K562 (cell line): ENCODE results near the gene SLC7A4. TPM values are rescaled to one million over a fixed set of nuclear protein-coding genes. Genes with fewer than 3 reads are reported as not detected.

ENCODE experiments used
- FOXJ3 ChIP-seq: sonication (generic); formaldehyde crosslinking; IDR thresholded peaks from 2 replicates; pipeline ENCODE4 v1.4.0; 2020; ENCODE audit warnings: mild to moderate bottlenecking, missing genetic modification reagents
- NEUROD1 ChIP-seq: fragments of 150-350 bp; IDR thresholded peaks from 2 replicates; pipeline ENCODE4 v1.6.1; 2014; ENCODE audit warnings: borderline replicate concordance, low read length, low read depth; ENCODE audit not compliant: partially characterized antibody
- PYGO2 ChIP-seq: fragments of 450-650 bp; IDR thresholded peaks from 2 replicates; pipeline ENCODE4 v1.6.1; 2016; ENCODE audit warnings: mild to moderate bottlenecking, missing genetic modification characterization, moderate library complexity, missing compliant biosample characterization
- ZFP36 ChIP-seq: fragments of 150-350 bp; IDR thresholded peaks from 2 replicates; pipeline ENCODE4 v1.6.1; 2018; ENCODE audit warnings: low read length, low read depth; ENCODE audit not compliant: partially characterized antibody
- ZNF134 ChIP-seq: fragments of 250-450 bp; sonication (Bioruptor Pico); conservative IDR thresholded peaks from 2 replicates; pipeline ENCODE4 v1.4.0; 2020
- ZNF253 ChIP-seq: fragments of 250-450 bp; sonication (Bioruptor Pico); conservative IDR thresholded peaks from 2 replicates; pipeline ENCODE4 v1.6.1; 2021; ENCODE audit warnings: mild to moderate bottlenecking
- ZNF696 ChIP-seq: fragments of 250-450 bp; sonication (Bioruptor Pico); conservative IDR thresholded peaks from 2 replicates; pipeline ENCODE4 v1.4.0; 2020; ENCODE audit warnings: mild to moderate bottlenecking, moderate library complexity
- polyA plus RNA-seq, 8 experiments: library from polyadenylated mRNA; depleted of rRNA in 4 of 8; stranded (reverse) in 5 of 8; unstranded in 3 of 8; fragments of >200 nt; fragmentation: Nextera tagmentation in 2 of 8; fragmentation: Illumina TruSeq in 1 of 8; extraction: Ambion mirVana in 2 of 8; extraction: Trizol in 1 of 8; gene quantifications; 2 replicates each; pipeline versions ENCODE4 v1.2.1 to v1.2.3, GENCODE V29; 2011 to 2014; ENCODE audit warnings: inconsistent platforms in 1 of 8, missing spikeins in 1 of 8
- total RNA-seq, 7 experiments: library from RNA; depleted of rRNA in 6 of 7; stranded (reverse); fragments of >200 nt in 6 of 7; fragmentation: Illumina TruSeq in 2 of 7; extraction: Trizol in 2 of 7; gene quantifications; 2 replicates each; pipeline versions ENCODE4 v1.2.1 to v1.2.3, GENCODE V29; 2011 to 2021; ENCODE audit warnings: low replicate concordance in 1 of 7
- TF ChIP-seq, protein P1 (sequence below): fragments of 450-650 bp; formaldehyde crosslinking; IDR thresholded peaks from 2 replicates; pipeline ENCODE4 v1.4.0; 2022; ENCODE audit warnings: missing genetic modification characterization
- TF ChIP-seq, protein P2 (sequence below): fragments of 250-450 bp; sonication (Bioruptor Pico); IDR thresholded peaks from 2 replicates; pipeline ENCODE4 v1.4.0; 2020; ENCODE audit warnings: mild to moderate bottlenecking, moderate library complexity, borderline replicate concordance
- TF ChIP-seq, protein P3 (sequence below), 2 experiments: fragments of 450-650 bp; formaldehyde crosslinking in 1 of 2; IDR thresholded peaks; 2 replicates each; pipeline versions ENCODE4 v1.4.0 to v1.6.1; 2014 to 2020; ENCODE audit warnings: mild to moderate bottlenecking in 2 of 2, borderline replicate concordance in 1 of 2, low read depth in 1 of 2
- TF ChIP-seq, protein P4 (sequence below), 2 experiments: fragments of 450-650 bp in 1 of 2; sonication (generic) in 1 of 2; formaldehyde crosslinking in 1 of 2; IDR thresholded peaks in 1 of 2; conservative IDR thresholded peaks in 1 of 2; 2 replicates each; pipeline versions ENCODE4 v1.6.1 to v1.8.1; 2016 to 2023; ENCODE audit warnings: mild to moderate bottlenecking in 2 of 2, moderate library complexity in 2 of 2, inconsistent platforms in 1 of 2, missing genetic modification reagents in 1 of 2

The SLC7A4 gene
- total and polyA plus RNA-seq, 9 of the 15 experiments (the other 6 are each of a cell fraction or from before 2014, with no cell fraction given), result not detected

DNA sequence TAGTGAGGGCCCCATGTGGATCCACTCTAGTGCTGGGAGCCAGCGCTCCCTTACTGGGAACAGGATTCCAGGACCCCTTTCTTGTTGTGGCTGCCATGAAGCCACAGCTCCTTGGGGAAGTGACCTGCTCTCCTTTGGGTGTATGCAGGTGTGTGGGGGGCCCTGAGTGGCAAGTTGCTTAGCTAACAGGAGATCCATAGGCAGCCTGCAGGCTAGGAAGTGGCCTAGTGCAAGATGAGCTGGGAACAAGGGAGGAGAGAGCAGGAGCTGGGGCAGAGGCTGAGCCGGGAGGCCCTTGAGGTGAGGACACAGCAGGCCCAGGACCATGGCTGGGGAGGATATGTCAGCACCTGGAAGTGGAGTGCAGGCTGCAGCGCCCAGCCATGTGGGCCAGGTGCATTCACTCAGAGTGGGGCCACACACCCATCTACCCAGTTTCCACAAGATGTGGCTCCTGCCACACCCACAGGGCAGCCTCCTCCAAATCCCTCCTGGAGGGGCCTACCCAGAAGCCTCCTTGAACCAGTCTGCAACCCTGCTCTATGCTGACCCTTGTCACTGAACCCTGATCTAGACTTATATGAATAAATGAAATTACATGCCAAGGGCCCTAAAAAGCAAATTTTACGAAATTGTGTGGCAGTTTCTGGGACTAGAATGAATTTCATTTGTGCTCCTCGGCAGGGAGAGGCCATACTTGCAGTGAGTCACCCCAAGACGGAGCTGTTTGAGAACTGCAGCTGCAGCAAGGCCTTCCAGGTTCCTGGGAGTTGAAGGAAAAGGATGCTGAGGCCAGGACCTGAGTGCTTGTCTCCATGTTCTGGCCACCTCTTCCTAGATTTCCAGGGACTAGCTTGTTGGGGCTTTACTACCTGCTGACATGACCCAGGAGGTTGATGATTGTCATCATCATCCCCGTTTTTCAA, 33.7 kb downstream of the SLC7A4 start (continued):
- TF ChIP-seq, protein P1, sequence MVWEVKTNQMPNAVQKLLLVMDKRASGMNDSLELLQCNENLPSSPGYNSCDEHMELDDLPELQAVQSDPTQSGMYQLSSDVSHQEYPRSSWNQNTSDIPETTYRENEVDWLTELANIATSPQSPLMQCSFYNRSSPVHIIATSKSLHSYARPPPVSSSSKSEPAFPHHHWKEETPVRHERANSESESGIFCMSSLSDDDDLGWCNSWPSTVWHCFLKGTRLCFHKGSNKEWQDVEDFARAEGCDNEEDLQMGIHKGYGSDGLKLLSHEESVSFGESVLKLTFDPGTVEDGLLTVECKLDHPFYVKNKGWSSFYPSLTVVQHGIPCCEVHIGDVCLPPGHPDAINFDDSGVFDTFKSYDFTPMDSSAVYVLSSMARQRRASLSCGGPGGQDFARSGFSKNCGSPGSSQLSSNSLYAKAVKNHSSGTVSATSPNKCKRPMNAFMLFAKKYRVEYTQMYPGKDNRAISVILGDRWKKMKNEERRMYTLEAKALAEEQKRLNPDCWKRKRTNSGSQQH (CRISPR knock-in tag), result peak; percentile 53; the same call in 1 of the 2 replicates
- TF ChIP-seq ZFP36 (no peak), ZNF134 (0 out of 2 replicates have a peak, but pooled peaks have one; percentile 26), ZNF696 (CRISPR knock-in tag) (0 out of 2 replicates have a peak, but pooled peaks have one; percentile 67), ZNF253 (0 out of 2 replicates have a peak, but pooled peaks have one; percentile 46), FOXJ3 (CRISPR knock-in tag) (no peak), PYGO2 (tag) (no peak), NEUROD1 (no peak)
- TF ChIP-seq, protein P2, sequence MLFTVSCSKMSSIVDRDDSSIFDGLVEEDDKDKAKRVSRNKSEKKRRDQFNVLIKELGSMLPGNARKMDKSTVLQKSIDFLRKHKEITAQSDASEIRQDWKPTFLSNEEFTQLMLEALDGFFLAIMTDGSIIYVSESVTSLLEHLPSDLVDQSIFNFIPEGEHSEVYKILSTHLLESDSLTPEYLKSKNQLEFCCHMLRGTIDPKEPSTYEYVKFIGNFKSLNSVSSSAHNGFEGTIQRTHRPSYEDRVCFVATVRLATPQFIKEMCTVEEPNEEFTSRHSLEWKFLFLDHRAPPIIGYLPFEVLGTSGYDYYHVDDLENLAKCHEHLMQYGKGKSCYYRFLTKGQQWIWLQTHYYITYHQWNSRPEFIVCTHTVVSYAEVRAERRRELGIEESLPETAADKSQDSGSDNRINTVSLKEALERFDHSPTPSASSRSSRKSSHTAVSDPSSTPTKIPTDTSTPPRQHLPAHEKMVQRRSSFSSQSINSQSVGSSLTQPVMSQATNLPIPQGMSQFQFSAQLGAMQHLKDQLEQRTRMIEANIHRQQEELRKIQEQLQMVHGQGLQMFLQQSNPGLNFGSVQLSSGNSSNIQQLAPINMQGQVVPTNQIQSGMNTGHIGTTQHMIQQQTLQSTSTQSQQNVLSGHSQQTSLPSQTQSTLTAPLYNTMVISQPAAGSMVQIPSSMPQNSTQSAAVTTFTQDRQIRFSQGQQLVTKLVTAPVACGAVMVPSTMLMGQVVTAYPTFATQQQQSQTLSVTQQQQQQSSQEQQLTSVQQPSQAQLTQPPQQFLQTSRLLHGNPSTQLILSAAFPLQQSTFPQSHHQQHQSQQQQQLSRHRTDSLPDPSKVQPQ (CRISPR knock-in tag), result no peak
- TF ChIP-seq, protein P3, sequence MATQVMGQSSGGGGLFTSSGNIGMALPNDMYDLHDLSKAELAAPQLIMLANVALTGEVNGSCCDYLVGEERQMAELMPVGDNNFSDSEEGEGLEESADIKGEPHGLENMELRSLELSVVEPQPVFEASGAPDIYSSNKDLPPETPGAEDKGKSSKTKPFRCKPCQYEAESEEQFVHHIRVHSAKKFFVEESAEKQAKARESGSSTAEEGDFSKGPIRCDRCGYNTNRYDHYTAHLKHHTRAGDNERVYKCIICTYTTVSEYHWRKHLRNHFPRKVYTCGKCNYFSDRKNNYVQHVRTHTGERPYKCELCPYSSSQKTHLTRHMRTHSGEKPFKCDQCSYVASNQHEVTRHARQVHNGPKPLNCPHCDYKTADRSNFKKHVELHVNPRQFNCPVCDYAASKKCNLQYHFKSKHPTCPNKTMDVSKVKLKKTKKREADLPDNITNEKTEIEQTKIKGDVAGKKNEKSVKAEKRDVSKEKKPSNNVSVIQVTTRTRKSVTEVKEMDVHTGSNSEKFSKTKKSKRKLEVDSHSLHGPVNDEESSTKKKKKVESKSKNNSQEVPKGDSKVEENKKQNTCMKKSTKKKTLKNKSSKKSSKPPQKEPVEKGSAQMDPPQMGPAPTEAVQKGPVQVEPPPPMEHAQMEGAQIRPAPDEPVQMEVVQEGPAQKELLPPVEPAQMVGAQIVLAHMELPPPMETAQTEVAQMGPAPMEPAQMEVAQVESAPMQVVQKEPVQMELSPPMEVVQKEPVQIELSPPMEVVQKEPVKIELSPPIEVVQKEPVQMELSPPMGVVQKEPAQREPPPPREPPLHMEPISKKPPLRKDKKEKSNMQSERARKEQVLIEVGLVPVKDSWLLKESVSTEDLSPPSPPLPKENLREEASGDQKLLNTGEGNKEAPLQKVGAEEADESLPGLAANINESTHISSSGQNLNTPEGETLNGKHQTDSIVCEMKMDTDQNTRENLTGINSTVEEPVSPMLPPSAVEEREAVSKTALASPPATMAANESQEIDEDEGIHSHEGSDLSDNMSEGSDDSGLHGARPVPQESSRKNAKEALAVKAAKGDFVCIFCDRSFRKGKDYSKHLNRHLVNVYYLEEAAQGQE (IDR thresholded peaks at IDR 0.05; ENCODE audit: borderline replicate concordance), result no peak
- TF ChIP-seq, protein P3 (CRISPR knock-in tag; IDR thresholded peaks at IDR 0.05; ENCODE audit: low read depth), result 0 out of 2 replicates have a peak, but pooled peaks have one; percentile 48
- TF ChIP-seq, protein P4, sequence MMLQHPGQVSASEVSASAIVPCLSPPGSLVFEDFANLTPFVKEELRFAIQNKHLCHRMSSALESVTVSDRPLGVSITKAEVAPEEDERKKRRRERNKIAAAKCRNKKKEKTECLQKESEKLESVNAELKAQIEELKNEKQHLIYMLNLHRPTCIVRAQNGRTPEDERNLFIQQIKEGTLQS (IDR thresholded peaks at IDR 0.05), result no peak
- TF ChIP-seq, protein P4 (CRISPR knock-in tag; conservative IDR thresholded peaks at IDR 0.05), result no peak
